LNCaP clone FGC (cell line): ENCODE results near the gene DAPK1.

Source experiments
- DNase-seq: peaks from one replicate; pipeline ENCODE4 v3.0.0-alpha.2; 2011; ENCODE audit warnings: low read depth
- H3K4me3 ChIP-seq: 2 replicates; pipeline ENCODE4 v1.5.1; 2011; ENCODE audit warnings: mild to moderate bottlenecking, low read depth, low read length, control low read depth
- CTCF ChIP-seq: IDR thresholded peaks from 2 replicates; pipeline ENCODE4 v1.5.1; 2012; ENCODE audit warnings: mild to moderate bottlenecking; ENCODE audit not compliant: control insufficient read depth, insufficient read depth; ENCODE audit errors: extremely low read depth

The DAPK1 gene

GRCh38 chr9:87465816-87466215, 31.9 kb upstream of the DAPK1 start:
- no peak overlapping the region for H3K4me3 ChIP-seq
- DNase-seq = peak; percentile 64
- no peak for TF ChIP-seq CTCF

- no peak overlapping the region for H3K4me3 ChIP-seq
- no peak for TF ChIP-seq CTCF
- DNase-seq = no peak
Measured at GRCh38 chr9:87467187-87467586, 30.5 kb upstream of the DAPK1 start.

- no peak for DNase-seq
- H3K4me3 ChIP-seq = no peak overlapping the region
- TF ChIP-seq CTCF = no peak
Measured at GRCh38 chr9:87469793-87470465, 27.7 kb upstream of the DAPK1 start.

GRCh38 chr9:87471746-87472145, 25.9 kb upstream of the DAPK1 start:
- TF ChIP-seq CTCF = no peak
- no peak for DNase-seq
- no peak overlapping the region for H3K4me3 ChIP-seq

GRCh38 chr9:87475463-87475862, 22.2 kb upstream of the DAPK1 start:
- no peak for DNase-seq
- TF ChIP-seq CTCF = no peak
- H3K4me3 ChIP-seq = no peak overlapping the region

GRCh38 chr9:87478226-87478992, 19.3 kb upstream of the DAPK1 start:
- no peak overlapping the region for H3K4me3 ChIP-seq
- TF ChIP-seq CTCF = no peak
- DNase-seq = no peak
